Epidermal melanocyte (primary cell): Measurements from ENCODE around the gene SLC2A8.

Source experiments
- DNase-seq: peaks from one replicate; pipeline ENCODE4 v3.0.0; 2011; ENCODE audit warnings: low spot score; ENCODE audit not compliant: insufficient read length

The SLC2A8 gene

DNA sequence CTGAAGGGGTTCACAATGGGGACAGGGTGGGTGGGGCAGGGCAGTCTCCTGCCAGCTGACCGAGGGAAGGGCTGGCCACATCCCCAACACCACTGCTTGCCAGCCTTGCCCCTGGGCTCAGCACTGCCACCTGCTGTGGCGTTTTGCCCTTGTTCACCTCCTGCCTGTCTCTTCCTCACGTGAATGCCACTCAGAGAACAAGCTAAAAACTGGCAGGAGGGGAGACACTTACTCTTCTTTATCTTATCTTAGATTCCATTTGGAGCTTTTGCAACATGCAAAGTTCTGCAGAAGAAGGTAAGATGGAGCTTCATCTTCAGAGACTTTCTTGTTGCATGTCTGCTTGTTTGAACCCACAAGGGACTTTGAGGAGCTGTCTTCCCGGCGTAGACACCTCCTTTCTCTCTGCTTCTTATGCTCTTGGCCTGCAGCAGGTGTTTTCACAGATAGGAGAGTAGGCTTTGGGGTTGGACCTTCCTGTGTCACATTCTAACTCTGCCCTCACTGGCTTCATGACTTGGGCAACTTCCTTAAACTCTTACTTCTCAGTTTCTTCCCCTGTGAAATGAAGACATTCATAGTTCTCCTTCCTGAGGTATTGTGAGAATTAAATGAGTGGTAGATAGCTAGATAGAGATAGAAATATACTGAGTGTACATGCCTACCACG, 58.5 kb downstream of the SLC2A8 start:
- DNase-seq, result no peak

- DNase-seq, result no peak
Measured at GRCh38 chr9:127457191-127457878, 60.4 kb downstream of the SLC2A8 start.
